Measurements from ENCODE around the gene PDE4D.
A peak's percentile ranks its signal among the peaks of the same experiment; 100 is the strongest.

PDE4D gene

DNA sequence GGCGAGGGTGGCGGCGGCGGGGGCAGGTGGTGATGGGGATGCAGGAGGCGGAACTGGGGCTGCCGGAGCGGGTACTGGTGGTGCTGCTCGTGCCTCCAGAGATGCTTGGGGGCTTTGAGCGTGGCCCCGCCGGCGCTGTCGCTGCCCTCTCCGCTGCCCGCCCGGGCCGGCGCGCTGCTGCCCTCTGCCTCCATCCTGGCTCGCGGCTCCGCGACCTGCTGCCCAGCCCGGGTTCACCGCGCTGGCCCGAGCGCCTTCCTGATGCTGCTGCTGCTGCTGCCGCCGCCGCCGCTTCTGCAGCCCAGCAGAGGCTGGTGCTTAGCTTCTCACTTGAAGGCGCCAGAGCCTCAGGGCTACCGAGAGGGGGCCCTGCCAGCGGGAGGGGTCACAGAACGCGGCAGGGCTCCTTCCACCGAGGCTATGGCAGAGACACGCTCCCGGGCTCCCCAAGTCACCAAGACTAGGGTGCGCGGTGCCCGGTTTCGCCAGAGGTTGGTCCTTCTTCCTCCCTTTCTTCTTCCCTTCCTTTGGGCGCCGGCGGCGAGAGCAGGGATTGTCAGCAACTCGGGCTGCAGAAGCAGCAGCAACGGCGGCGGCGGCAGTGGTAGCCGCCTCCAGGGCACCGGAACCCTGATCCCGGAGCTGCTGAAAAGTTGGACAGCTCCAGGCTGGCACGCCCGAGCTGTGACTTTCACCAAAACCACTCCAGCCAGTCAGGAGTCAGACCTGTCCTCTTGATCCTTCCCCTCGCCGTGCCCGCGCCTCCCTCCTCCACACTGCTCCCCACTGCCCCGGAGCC, at the start of gene PDE4D:
Gene PDE4D (minus strand): TSS at position 298 of the 799 bp plus-strand sequence.
- DNase-seq (ENCODE audit: low read depth), result no peak

- DNase-seq (ENCODE audit: low read depth), result no peak
Observed at GRCh38 chr5:59937633-59938032, 44.1 kb upstream of the PDE4D start.

- DNase-seq (ENCODE audit: low read depth), result peak; percentile 5
Observed at GRCh38 chr5:59923465-59923864, 29.9 kb upstream of the PDE4D start.

DNA sequence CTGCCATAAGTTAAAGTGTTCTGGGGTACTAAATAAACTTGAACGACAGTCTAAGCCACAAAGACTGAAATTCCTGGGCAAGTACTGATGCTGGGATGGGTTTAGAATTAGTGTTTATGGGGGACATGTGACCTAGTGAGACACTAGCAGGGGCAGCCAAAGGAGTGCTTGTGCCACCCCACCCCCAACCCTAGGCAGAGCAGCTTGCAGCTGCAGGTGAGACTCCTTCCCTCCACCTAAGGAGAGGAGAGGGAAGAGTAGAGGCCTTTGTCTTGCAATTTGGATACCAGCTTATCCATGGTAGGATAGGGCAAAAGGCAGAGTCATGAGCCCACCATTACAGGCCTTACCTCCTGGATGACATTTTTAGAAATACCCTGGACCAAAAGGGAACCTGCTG, 28.7 kb upstream of the PDE4D start:
- DNase-seq (ENCODE audit: low read depth), result no peak

DNA sequence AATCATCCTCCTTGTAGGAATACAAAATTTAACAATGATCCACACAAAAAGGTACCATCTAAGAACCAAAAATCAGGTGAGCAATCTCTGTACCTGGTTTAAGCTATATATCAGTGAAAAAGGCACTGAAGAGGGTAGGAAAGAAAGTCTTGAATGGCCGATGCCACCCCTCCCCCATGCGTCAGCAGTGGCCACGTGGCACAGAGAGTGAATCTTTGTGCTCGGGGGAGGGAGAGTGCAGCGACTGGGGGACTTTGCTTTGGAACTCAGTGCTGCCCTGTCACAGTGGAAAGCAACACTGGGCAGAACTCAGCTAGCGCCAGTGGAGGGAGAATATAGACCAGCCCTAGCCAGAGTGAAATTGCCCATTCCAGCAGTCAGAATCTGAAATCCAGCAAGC, 28.3 kb upstream of the PDE4D start:
- DNase-seq (ENCODE audit: low read depth), result no peak

GRCh38 chr5:59919484-59919883, 26.0 kb upstream of the PDE4D start:
- no peak for DNase-seq (ENCODE audit: low read depth)

DNA sequence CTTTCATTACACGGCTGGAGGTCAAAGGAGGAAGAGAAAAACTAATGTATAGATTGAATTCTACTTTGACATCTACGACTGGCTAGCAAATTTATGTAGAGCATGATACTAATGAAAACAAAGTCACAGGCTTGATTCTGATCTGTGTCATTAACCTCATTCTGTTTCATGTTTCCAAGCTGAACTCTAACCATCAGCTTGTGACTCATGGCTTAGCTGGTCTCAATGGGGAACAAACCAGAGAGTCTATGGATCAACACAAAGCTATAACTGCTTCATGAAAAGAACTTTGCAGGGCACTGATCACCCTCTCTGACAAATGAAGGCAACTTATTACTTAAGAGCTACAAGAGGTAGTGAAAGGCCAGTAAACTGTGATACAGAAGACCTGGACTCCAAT, 23.6 kb upstream of the PDE4D start:
- DNase-seq (ENCODE audit: low read depth), result no peak

DNA sequence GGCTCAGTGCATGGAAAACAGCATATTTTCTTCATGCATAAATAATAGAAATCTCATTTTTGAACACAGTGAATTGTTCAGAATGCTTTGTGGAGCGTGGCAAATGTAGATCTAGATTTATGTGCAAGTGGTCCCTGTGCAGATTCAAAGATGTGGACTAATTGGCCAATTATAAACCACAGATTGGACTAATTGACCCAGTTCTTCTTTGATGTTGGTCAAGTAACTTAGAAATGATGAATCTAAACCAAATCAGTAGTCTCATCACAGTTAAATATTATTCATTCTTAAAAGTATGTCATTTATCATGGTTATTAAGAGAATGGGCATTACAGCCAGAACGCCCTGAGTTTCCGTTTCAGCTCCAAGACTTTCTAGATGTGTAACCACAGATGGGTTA, 11.7 kb upstream of the PDE4D start:
- DNase-seq (ENCODE audit: low read depth), result no peak

DNA sequence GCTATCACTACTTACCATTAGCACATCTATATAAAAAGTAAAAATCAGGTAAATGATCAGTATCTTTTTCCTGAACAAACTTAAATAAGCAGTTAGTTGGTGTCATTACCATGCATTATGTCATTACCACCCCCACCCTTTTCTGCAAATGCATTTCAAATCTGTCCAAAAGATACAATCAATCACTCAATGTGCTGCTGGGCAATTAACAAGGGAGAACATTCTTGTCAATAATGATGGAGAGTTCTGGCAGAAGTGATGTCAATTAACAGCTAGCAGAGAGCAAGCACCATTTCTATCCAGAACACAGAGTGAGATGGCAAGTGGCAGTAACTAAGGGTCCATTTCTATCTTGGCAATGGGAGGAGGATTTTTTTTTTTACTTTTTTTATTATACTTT, 3.5 kb upstream of the PDE4D start:
- DNase-seq (ENCODE audit: low read depth), result no peak

DNA sequence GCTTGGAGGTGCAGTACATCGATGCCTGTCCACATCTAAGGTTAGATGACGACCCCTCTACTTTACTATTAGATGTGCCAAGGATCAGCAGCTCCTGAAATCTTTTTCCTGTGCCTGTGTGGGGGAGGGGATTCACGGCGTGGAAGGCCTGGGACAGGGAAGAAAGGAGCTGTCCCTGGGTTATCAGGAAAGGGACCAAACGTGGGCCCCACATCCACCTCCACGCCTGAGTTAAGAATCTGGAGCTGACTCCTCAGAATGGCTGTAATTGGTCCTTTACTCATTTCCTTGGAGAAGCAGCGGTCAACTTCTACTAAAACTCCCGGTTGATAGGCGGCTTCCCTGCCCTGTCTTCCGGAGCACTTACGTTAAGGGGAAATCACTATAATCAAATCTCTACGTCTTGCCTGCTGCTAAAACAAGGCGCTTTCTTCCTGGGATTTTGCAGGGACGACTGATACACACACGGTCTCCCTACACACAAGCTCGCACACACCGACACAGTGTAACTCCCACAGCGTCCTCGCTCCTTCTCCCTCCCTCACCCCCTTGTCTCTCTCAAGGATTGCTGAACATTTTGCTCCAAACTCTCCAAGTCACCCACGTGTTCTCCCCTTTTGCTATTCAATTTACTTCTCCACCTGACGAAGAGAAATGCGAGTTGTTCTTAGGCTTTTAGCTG, 1.4 kb downstream of the PDE4D start:
- DNase-seq (ENCODE audit: low read depth), result no peak

DNA sequence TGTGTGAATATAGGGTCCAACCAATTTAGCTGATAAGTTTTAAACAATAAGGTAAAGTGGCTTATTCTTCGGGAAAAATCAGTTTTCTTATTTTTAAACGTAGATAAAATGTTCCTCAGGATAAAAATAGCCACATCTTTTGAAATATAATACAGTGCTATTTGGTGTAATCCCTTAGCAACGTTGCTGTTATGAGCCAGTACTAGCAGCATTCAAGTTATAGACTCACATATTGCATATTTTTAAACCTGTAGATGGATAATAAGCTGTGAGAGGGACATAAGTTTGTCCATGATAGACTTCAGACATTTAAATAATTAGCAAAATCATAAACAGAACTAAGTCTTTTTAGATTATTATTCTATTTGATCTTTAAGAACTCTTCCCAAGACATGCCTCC, 6.3 kb downstream of the PDE4D start:
- no peak for DNase-seq (ENCODE audit: low read depth)

GRCh38 chr5:59874675-59875074, 18.9 kb downstream of the PDE4D start:
- peak; percentile 56 for DNase-seq (ENCODE audit: low read depth)

DNA sequence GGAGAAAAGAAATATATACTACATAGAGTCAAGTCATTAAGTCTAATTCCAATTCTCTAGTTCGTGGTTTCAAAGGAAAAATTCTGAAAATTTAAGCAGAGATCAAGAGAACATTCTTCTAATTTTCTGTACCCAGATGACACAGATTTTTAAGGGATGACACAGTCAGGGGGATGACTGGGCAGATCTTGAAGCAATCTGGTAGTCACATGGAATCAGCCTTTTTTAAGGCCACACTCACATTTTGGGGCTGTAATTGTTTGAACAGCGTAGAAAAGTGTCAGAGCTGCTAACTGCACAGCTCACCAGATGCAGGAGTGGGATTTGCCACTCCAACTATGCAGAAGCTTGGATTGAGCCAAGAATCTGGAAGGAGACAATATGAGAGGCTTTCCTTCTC, 20.4 kb downstream of the PDE4D start:
- peak; percentile 76 for DNase-seq (ENCODE audit: low read depth)

DNA sequence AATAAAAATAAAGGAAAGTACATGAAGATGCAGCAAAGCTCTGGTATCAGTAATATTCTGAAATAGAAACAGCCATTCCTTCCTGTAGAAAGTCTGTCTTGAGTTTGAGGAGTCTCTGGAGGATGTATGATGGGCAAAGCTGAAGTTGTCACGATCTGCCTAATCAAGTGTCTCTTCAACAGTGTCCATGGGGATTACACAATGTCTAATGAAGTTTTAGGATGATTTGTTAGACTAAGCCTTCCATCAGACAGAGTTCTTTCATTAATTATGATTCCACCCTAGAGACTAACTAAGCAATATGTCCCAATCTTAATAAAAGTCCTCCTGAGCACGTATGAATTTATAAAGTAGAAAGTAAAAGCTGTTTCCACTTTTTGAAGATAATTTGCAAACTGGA, 26.9 kb downstream of the PDE4D start:
- no peak for DNase-seq (ENCODE audit: low read depth)

GRCh38 chr5:59864718-59865117, 28.8 kb downstream of the PDE4D start:
- DNase-seq (ENCODE audit: low read depth), result no peak

DNA sequence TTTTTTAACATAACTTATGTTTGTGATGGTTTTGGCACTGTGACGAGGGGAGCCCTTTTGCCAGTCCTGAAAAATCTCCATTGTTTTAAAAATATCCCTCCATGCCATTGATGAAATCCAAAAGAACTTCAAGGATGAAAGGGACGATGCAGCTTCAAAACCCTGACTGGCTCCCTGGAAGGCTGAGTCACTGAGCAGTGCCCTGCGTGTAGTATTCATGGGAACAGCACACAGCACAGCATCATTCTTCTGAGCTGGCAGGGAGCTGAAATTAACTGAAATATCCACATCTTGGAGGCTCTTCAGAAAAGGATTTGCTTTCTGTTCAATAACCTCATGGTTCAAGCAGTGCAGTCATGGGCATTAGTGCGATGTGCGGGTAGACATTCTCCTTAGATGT, 29.7 kb downstream of the PDE4D start:
- no peak for DNase-seq (ENCODE audit: low read depth)

DNA sequence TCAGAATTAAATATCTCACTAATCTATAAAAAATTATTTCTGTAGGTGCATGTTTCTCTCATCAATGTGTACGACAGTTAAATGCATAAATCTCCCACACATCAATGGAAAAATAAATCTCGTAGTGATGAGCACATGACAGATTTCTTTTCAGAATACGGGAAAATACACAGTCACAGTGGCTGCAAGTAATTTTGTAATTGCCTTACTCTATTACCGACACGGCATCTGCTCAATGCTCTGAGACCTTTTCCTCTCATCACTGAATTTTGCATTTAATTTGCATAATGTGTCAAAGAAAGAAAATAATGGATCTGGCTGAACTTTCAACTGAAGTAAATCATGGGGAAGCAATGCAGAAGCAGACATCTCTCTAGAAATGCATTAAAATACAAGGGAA, 37.2 kb downstream of the PDE4D start:
- DNase-seq (ENCODE audit: low read depth), result no peak

- DNase-seq (ENCODE audit: low read depth), result no peak
Observed at GRCh38 chr5:59850766-59851165, 42.8 kb downstream of the PDE4D start.

GRCh38 chr5:59847586-59847985, 45.9 kb downstream of the PDE4D start:
- DNase-seq (ENCODE audit: low read depth), result no peak

DNA sequence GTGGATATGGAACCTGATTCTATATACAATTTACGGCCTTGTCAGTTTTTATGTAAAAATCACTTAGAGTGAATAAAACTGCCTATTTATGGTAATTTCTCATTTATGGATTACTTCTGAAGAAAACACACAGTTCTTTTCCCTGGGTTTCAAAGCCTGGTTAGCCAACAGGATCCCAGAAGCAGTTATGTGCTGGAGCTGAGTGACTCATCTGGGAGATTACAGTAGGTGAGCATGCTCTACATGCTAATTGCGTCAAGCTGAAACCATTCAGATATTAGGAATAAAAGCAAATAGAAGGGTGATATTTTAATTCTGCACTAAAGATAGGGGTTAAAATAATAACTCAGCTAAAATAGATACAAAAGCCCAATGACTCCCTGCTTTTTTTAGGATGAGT, 47.8 kb downstream of the PDE4D start:
- no peak for DNase-seq (ENCODE audit: low read depth)

DNA sequence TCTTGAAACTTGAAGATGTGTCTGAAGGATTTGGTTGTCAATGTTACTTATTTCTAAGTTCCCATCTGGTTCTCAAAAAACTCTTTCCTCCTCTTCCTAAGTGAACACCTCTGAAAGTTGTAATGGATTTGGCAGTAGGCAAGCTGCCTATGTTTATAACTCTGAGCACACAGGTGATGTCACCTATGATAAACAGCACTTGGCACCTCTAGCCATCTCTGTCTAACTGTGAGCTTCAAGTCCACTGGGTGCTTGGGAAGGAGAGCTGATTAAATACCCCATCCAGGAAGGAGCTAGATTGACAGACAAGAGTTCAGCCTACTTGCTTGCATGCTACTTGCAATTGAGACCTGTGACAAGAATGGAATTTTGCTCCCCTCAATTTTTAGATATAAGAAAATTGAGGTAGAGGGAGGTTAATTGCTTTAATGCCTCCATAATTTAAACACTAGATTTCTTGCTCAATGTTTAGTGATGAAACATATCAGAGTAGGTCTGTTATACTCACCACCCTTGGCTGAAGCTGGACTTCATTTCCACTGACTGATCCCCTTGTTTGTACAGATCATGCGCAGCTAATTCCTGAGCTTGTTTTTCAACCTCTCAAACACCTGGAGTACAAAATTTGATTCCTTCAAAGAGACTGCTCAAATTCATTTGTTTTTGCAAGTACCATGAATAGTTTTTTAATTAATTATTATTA, 49.9 kb downstream of the PDE4D start:
- no peak for DNase-seq (ENCODE audit: low read depth)

DNA sequence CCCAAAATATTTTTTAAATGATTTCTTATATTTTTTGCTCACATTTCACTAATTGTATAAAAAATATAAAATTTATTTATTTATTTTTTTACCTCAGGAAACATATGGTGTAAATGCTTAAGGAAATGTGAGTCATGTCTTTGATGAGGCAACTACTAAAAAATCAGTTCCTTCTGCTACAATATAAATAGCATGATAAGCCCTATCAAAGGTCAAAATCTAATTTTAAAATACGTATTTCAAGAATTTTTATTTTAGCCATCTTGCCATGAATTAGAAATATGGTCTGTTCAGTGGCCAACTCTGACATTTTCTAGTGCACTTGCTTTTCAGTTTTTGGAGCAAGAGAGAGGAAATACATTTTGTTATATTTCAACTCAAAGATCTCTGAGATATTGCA, 50.5 kb downstream of the PDE4D start:
- DNase-seq (ENCODE audit: low read depth), result peak; percentile 55

DNA sequence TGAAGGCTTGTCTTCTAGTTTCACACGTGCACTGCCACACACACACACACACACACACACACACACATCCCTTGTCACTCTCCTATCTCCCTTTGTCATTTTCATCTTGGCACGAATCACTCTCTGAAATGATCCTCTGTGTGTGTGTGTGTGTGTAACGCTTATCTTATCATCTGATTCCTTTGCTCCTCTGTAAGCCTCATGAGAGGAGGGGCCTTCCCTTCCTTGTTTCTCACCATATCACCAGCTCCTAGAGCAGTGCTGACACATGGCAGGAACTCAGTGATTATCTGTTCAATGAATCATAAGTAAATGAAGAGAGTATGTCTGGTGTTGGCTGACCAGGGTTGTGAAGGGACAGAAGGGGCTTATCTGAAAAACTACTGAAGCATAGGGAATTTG, 53.3 kb downstream of the PDE4D start:
- DNase-seq (ENCODE audit: low read depth), result peak; percentile 36
